SK-N-SH (cell line): ENCODE results near the gene DENND1A.
"Not testable (repeated sequence)": the region's sequence is repeated elsewhere in the genome, so short reads cannot be mapped to it uniquely, and the experiment has no call there.

Experiments used
- ELF1 ChIP-seq: IDR thresholded peaks from 2 replicates; pipeline ENCODE4 v1.4.0; 2012
- EP300 ChIP-seq, 2 experiments: IDR thresholded peaks; 2 replicates each; pipeline versions ENCODE4 v1.4.0 to v1.6.1; 2012; ENCODE audit warnings: borderline replicate concordance in 1 of 2, low read depth in 1 of 2, low read length in 1 of 2
- EZH2phosphoT487 ChIP-seq: fragments of 200-600 bp; sonication (generic); IDR thresholded peaks from 2 replicates; pipeline ENCODE4 v1.6.1; 2017; ENCODE audit warnings: low read depth, mixed run types, mild to moderate bottlenecking, antibody characterized with exemption, moderate library complexity, borderline replicate concordance
- GABPA ChIP-seq: IDR thresholded peaks from 2 replicates; pipeline ENCODE4 v1.4.0; 2012; ENCODE audit warnings: low read depth, mild to moderate bottlenecking
- GATA2 ChIP-seq: sonication (generic); formaldehyde crosslinking; IDR thresholded peaks from 2 replicates; pipeline ENCODE4 v1.5.0; 2020; ENCODE audit warnings: mild to moderate bottlenecking, missing genetic modification reagents
- MEF2A ChIP-seq: IDR thresholded peaks from 2 replicates; pipeline ENCODE4 v1.4.0; 2012; ENCODE audit warnings: low read depth, borderline replicate concordance
- MXI1 ChIP-seq: IDR thresholded peaks from 2 replicates; pipeline ENCODE4 v1.6.1; 2012; ENCODE audit warnings: mild to moderate bottlenecking, low read depth, low read length, improper control_type of control experiment
- NFIC ChIP-seq: IDR thresholded peaks from 2 replicates; pipeline ENCODE4 v1.4.0; 2012; ENCODE audit warnings: borderline replicate concordance
- RFX5 ChIP-seq: IDR thresholded peaks from 2 replicates; pipeline ENCODE4 v1.6.1; 2012; ENCODE audit warnings: mild to moderate bottlenecking, improper control_type of control experiment, low read length
- RXRA ChIP-seq: IDR thresholded peaks from 2 replicates; pipeline ENCODE4 v1.4.0; 2012; ENCODE audit warnings: low read depth, mild to moderate bottlenecking, borderline replicate concordance
- SMC3 ChIP-seq: IDR thresholded peaks from 2 replicates; pipeline ENCODE4 v1.6.1; 2012; ENCODE audit warnings: low read depth, low read length, improper control_type of control experiment
- YY1 ChIP-seq: IDR thresholded peaks from 2 replicates; pipeline ENCODE4 v1.4.0; 2012; ENCODE audit warnings: low read depth, mild to moderate bottlenecking
- TF ChIP-seq, protein P1 (sequence below): fragments of 200-600 bp; sonication (generic); IDR thresholded peaks from 2 replicates; pipeline ENCODE4 v1.6.1; 2017; ENCODE audit warnings: antibody characterized with exemption, mild to moderate bottlenecking, moderate library complexity

GRCh38 chr9:123815856-123816255 is 114.1 kb downstream of the DENND1A start:
- TF ChIP-seq, protein P1, sequence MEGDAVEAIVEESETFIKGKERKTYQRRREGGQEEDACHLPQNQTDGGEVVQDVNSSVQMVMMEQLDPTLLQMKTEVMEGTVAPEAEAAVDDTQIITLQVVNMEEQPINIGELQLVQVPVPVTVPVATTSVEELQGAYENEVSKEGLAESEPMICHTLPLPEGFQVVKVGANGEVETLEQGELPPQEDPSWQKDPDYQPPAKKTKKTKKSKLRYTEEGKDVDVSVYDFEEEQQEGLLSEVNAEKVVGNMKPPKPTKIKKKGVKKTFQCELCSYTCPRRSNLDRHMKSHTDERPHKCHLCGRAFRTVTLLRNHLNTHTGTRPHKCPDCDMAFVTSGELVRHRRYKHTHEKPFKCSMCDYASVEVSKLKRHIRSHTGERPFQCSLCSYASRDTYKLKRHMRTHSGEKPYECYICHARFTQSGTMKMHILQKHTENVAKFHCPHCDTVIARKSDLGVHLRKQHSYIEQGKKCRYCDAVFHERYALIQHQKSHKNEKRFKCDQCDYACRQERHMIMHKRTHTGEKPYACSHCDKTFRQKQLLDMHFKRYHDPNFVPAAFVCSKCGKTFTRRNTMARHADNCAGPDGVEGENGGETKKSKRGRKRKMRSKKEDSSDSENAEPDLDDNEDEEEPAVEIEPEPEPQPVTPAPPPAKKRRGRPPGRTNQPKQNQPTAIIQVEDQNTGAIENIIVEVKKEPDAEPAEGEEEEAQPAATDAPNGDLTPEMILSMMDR = not testable (repeated sequence)
- not testable (repeated sequence) for TF ChIP-seq GABPA; RFX5; EZH2phosphoT487; EP300 (IDR thresholded peaks at IDR 0.05; ENCODE audit: borderline replicate concordance in 1 of 2, low read depth in 1 of 2, low read length in 1 of 2); MXI1; SMC3; YY1; GATA2 (CRISPR knock-in tag); MEF2A; NFIC; RXRA; ELF1
